Measurements from ENCODE around the gene SMKR1. TPM values are rescaled to one million over a fixed set of nuclear protein-coding genes. Genes with fewer than 3 reads are reported as not detected.

Gene SMKR1
- total RNA-seq, 3 donors from 2014 or later, result not detected

GRCh38 chr7:129553899-129554461, 51.6 kb downstream of the SMKR1 start:
- H3K4me3 ChIP-seq, result no peak overlapping the region
- H3K9me3 ChIP-seq, result no peaks in the 10 kb centered on the region
- no peak overlapping the region for H3K27ac ChIP-seq
- TF ChIP-seq CTCF (IDR thresholded peaks at IDR 0.05), result no peak
- TF ChIP-seq POLR2AphosphoS5 (IDR thresholded peaks at IDR 0.05), result no peak
- no peak for TF ChIP-seq POLR2A (IDR thresholded peaks at IDR 0.05)
- H3K27me3 ChIP-seq, result no peaks in the 10 kb centered on the region
- intact Hi-C loops (cut with DNase I; ENCODE audit: low total_unique reads), result no loop called here
- no peak for DNase-seq (ENCODE audit: low spot score in 2 of 2)
- no peaks in the 10 kb centered on the region for H3K36me3 ChIP-seq
- no peaks in the 10 kb centered on the region for H3K4me1 ChIP-seq

- no peak for DNase-seq (ENCODE audit: low spot score in 2 of 2)
- TF ChIP-seq POLR2AphosphoS5 (IDR thresholded peaks at IDR 0.05) (no peak), POLR2A (IDR thresholded peaks at IDR 0.05) (no peak)
- Histone ChIP-seq H3K27me3 (no peaks in the 10 kb centered on the region), H3K27ac (no peak overlapping the region), H3K36me3 (no peaks in the 10 kb centered on the region), H3K4me1 (no peaks in the 10 kb centered on the region), H3K9me3 (no peaks in the 10 kb centered on the region), H3K4me3 (no peak overlapping the region)
- intact Hi-C loops (cut with DNase I; ENCODE audit: low total_unique reads), result no loop called here
These were observed 54.3 kb downstream of the SMKR1 start for GRCh38 chr7:129556607-129557133.

GRCh38 chr7:129557686-129558481, 55.6 kb downstream of the SMKR1 start:
- DNase-seq (ENCODE audit: low spot score in 2 of 2), result no peak
- Histone ChIP-seq H3K27me3 (no peaks in the 10 kb centered on the region), H3K36me3 (no peaks in the 10 kb centered on the region), H3K9me3 (no peaks in the 10 kb centered on the region), H3K4me1 (no peaks in the 10 kb centered on the region), H3K4me3 (no peak overlapping the region), H3K27ac (no peak overlapping the region)
- TF ChIP-seq POLR2A (IDR thresholded peaks at IDR 0.05) (no peak), POLR2AphosphoS5 (IDR thresholded peaks at IDR 0.05) (no peak), CTCF (IDR thresholded peaks at IDR 0.05) (no peak)
- intact Hi-C loops (cut with DNase I; ENCODE audit: low total_unique reads), result no loop called here

- no peak overlapping the region for H3K27ac ChIP-seq
- no peaks in the 10 kb centered on the region for H3K27me3 ChIP-seq
- H3K4me3 ChIP-seq, result no peak overlapping the region
- intact Hi-C loops (cut with DNase I; ENCODE audit: low total_unique reads), result no loop called here
- H3K9me3 ChIP-seq, result no peaks in the 10 kb centered on the region
- no peak for TF ChIP-seq POLR2AphosphoS5 (IDR thresholded peaks at IDR 0.05)
- no peaks in the 10 kb centered on the region for H3K36me3 ChIP-seq
- H3K4me1 ChIP-seq, result no peaks in the 10 kb centered on the region
- no peak for DNase-seq (ENCODE audit: low spot score in 2 of 2)
These were observed 57.2 kb downstream of the SMKR1 start for GRCh38 chr7:129559564-129559963.

GRCh38 chr7:129560831-129561230, 58.5 kb downstream of the SMKR1 start:
- no peaks in the 10 kb centered on the region for H3K9me3 ChIP-seq
- intact Hi-C loops (cut with DNase I; ENCODE audit: low total_unique reads), result no loop called here
- DNase-seq (ENCODE audit: low spot score in 2 of 2), result no peak

More at GRCh38 chr7:129560831-129561230, 58.5 kb downstream of the SMKR1 start:
- Histone ChIP-seq H3K27ac (no peak overlapping the region), H3K36me3 (no peaks in the 10 kb centered on the region), H3K4me1 (no peaks in the 10 kb centered on the region), H3K27me3 (no peaks in the 10 kb centered on the region), H3K4me3 (no peak overlapping the region)
- TF ChIP-seq CTCF (IDR thresholded peaks at IDR 0.05), result no peak
- no peak for TF ChIP-seq POLR2A (IDR thresholded peaks at IDR 0.05)
- no peak for TF ChIP-seq POLR2AphosphoS5 (IDR thresholded peaks at IDR 0.05)
